Measurements from ENCODE around the gene PIPOX.

DNA sequence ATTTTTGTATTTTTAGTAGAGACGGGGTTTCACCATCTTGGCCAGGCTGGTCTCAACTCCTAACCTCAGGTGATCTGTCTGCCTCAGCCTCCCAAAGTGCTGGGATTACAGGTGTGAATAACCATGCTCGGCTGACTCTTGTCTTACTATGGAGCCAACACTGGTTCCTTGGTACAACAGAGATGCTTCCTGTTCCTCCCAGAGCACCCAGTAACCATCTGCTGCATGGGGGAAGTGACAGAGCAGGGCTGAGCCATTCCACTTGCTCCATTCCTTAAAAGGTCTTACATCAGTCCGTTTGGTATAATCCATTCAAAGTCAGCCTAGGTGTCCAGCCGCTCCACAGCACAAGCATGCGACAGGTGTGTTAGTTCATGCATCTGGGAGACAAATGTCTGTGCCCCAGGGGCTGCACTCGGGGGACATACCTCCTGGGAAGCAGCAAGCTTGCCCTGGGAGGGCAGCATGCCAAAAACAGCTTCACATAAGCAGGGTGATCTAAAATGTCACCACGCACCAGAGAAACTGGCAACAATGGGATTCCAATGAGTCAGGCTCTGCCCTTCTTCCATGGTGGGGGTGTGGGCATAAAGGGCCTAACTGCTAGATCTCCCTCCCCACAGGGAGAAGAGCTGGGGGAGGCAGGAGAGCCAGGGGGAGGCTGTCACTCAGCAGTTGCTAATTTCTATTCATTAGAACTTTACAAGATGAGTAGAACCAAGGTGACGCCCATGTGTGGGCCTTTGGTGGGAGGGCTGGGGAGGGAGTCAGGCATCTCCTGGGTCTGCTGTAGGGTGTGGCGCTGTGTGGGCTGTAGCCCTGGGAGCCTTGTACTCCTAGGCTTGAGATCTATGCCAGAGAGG, 35.5 kb downstream of the PIPOX start:
- TF ChIP-seq EZH2 (IDR thresholded peaks at IDR 0.05; ENCODE audit: insufficient read depth, poor library complexity, severe bottlenecking) (no peak), EZH2phosphoT487 (IDR thresholded peaks at IDR 0.05; ENCODE audit: insufficient read depth, low read depth) (no peak)
